Measurements from ENCODE around the gene TRPV4. TPM values are rescaled to one million over a fixed set of nuclear protein-coding genes. Genes with fewer than 3 reads are reported as not detected.
"Not testable (repeated sequence)": the region's sequence is repeated elsewhere in the genome, so short reads cannot be mapped to it uniquely, and the experiment has no call there.

Gene TRPV4
- polyA plus RNA-seq, 1 donor: 0.76 TPM

- WGBS (ENCODE audit: insufficient coverage, low lambda C conversion rate): 100% methylated on average over 1 of the region's 6 CpGs
- no peak for DNase-seq
- Histone ChIP-seq H3K27me3 (ENCODE audit: control insufficient read depth, insufficient read depth, low read length) (no peaks in the 10 kb centered on the region), H3K9me3 (ENCODE audit: control insufficient read depth, low read depth, low read length) (no peaks in the 10 kb centered on the region), H3K27ac (ENCODE audit: low read length) (peak overlapping the region; percentile 54), H3K36me3 (ENCODE audit: control insufficient read depth, insufficient read depth, low read length) (no peaks in the 10 kb centered on the region), H3K4me1 (ENCODE audit: control insufficient read depth, insufficient read depth, low read length) (peaks cover 41% of the 10 kb centered on the region), H3K4me3 (ENCODE audit: low read length) (no peak overlapping the region)
Measured at GRCh38 chr12:109875572-109876131, 42.5 kb upstream of the TRPV4 start.

GRCh38 chr12:109873653-109874052, 40.5 kb upstream of the TRPV4 start:
- no peak overlapping the region for H3K27ac ChIP-seq (ENCODE audit: low read length)
- no peaks in the 10 kb centered on the region for H3K27me3 ChIP-seq (ENCODE audit: control insufficient read depth, insufficient read depth, low read length)
- DNase-seq: no peak
- WGBS (ENCODE audit: insufficient coverage, low lambda C conversion rate): 80% methylated on average over 1 of the region's 6 CpGs
- H3K9me3 ChIP-seq (ENCODE audit: control insufficient read depth, low read depth, low read length): no peaks in the 10 kb centered on the region
- no peak overlapping the region for H3K4me3 ChIP-seq (ENCODE audit: low read length)
- peaks cover 31% of the 10 kb centered on the region for H3K4me1 ChIP-seq (ENCODE audit: control insufficient read depth, insufficient read depth, low read length)
- no peaks in the 10 kb centered on the region for H3K36me3 ChIP-seq (ENCODE audit: control insufficient read depth, insufficient read depth, low read length)

GRCh38 chr12:109871668-109872314, 38.6 kb upstream of the TRPV4 start:
- Histone ChIP-seq H3K9me3 (ENCODE audit: control insufficient read depth, low read depth, low read length) (no peaks in the 10 kb centered on the region), H3K4me3 (ENCODE audit: low read length) (no peak overlapping the region), H3K4me1 (ENCODE audit: control insufficient read depth, insufficient read depth, low read length) (peaks cover 31% of the 10 kb centered on the region), H3K27ac (ENCODE audit: low read length) (peak overlapping the region; percentile 65), H3K36me3 (ENCODE audit: control insufficient read depth, insufficient read depth, low read length) (no peaks in the 10 kb centered on the region), H3K27me3 (ENCODE audit: control insufficient read depth, insufficient read depth, low read length) (no peaks in the 10 kb centered on the region)
- DNase-seq: peak; percentile 67 to 81
- no CpG with 5 or more reads among the region's 7 CpGs for WGBS (ENCODE audit: insufficient coverage, low lambda C conversion rate)

GRCh38 chr12:109870648-109871047, 37.5 kb upstream of the TRPV4 start:
- no peaks in the 10 kb centered on the region for H3K9me3 ChIP-seq (ENCODE audit: control insufficient read depth, low read depth, low read length)
- H3K4me1 ChIP-seq (ENCODE audit: control insufficient read depth, insufficient read depth, low read length): peaks cover 26% of the 10 kb centered on the region
- no peak for DNase-seq
- H3K27me3 ChIP-seq (ENCODE audit: control insufficient read depth, insufficient read depth, low read length): no peaks in the 10 kb centered on the region
- no peaks in the 10 kb centered on the region for H3K36me3 ChIP-seq (ENCODE audit: control insufficient read depth, insufficient read depth, low read length)
- H3K27ac ChIP-seq (ENCODE audit: low read length): no peak overlapping the region
- WGBS (ENCODE audit: insufficient coverage, low lambda C conversion rate): no CpG with 5 or more reads among the region's 2 CpGs
- no peak overlapping the region for H3K4me3 ChIP-seq (ENCODE audit: low read length)

- no peaks in the 10 kb centered on the region for H3K27me3 ChIP-seq (ENCODE audit: control insufficient read depth, insufficient read depth, low read length)
- no peaks in the 10 kb centered on the region for H3K36me3 ChIP-seq (ENCODE audit: control insufficient read depth, insufficient read depth, low read length)
- H3K9me3 ChIP-seq (ENCODE audit: control insufficient read depth, low read depth, low read length): no peaks in the 10 kb centered on the region
- WGBS (ENCODE audit: insufficient coverage, low lambda C conversion rate): 100% methylated on average over 1 of the region's 9 CpGs
- peaks cover 30% of the 10 kb centered on the region for H3K4me1 ChIP-seq (ENCODE audit: control insufficient read depth, insufficient read depth, low read length)
- H3K27ac ChIP-seq (ENCODE audit: low read length): no peak overlapping the region
- no peak for DNase-seq
- no peak overlapping the region for H3K4me3 ChIP-seq (ENCODE audit: low read length)
Measured at GRCh38 chr12:109868182-109869051, 35.2 kb upstream of the TRPV4 start.

- peak overlapping the region; percentile 66 for H3K27ac ChIP-seq (ENCODE audit: low read length)
- DNase-seq: no peak
- peaks cover 39% of the 10 kb centered on the region for H3K4me1 ChIP-seq (ENCODE audit: control insufficient read depth, insufficient read depth, low read length)
- no peaks in the 10 kb centered on the region for H3K36me3 ChIP-seq (ENCODE audit: control insufficient read depth, insufficient read depth, low read length)
- no peaks in the 10 kb centered on the region for H3K9me3 ChIP-seq (ENCODE audit: control insufficient read depth, low read depth, low read length)
- no peak overlapping the region for H3K4me3 ChIP-seq (ENCODE audit: low read length)
- H3K27me3 ChIP-seq (ENCODE audit: control insufficient read depth, insufficient read depth, low read length): no peaks in the 10 kb centered on the region
- WGBS (ENCODE audit: insufficient coverage, low lambda C conversion rate): 40% methylated on average over 1 of the region's 3 CpGs
Measured at GRCh38 chr12:109864916-109865315, 31.7 kb upstream of the TRPV4 start.

GRCh38 chr12:109863847-109864712, 30.9 kb upstream of the TRPV4 start:
- Histone ChIP-seq H3K4me3 (ENCODE audit: low read length) (no peak overlapping the region), H3K36me3 (ENCODE audit: control insufficient read depth, insufficient read depth, low read length) (no peaks in the 10 kb centered on the region), H3K27me3 (ENCODE audit: control insufficient read depth, insufficient read depth, low read length) (no peaks in the 10 kb centered on the region), H3K9me3 (ENCODE audit: control insufficient read depth, low read depth, low read length) (no peaks in the 10 kb centered on the region), H3K27ac (ENCODE audit: low read length) (peak overlapping the region; percentile 66), H3K4me1 (ENCODE audit: control insufficient read depth, insufficient read depth, low read length) (peaks cover 39% of the 10 kb centered on the region)
- DNase-seq: peak; percentile 40 to 70
- no CpG with 5 or more reads among the region's 9 CpGs for WGBS (ENCODE audit: insufficient coverage, low lambda C conversion rate)

- not testable (repeated sequence) for H3K4me3 ChIP-seq (ENCODE audit: low read length); H3K9me3 ChIP-seq (ENCODE audit: control insufficient read depth, low read depth, low read length); DNase-seq; H3K27me3 ChIP-seq (ENCODE audit: control insufficient read depth, insufficient read depth, low read length)
- WGBS (ENCODE audit: insufficient coverage, low lambda C conversion rate): no CpG with 5 or more reads among the region's 9 CpGs
- Histone ChIP-seq H3K36me3 (ENCODE audit: control insufficient read depth, insufficient read depth, low read length) (peaks cover 12% of the 10 kb centered on the region), H3K4me1 (ENCODE audit: control insufficient read depth, insufficient read depth, low read length) (peaks cover 39% of the 10 kb centered on the region), H3K27ac (ENCODE audit: low read length) (peak overlapping the region; percentile 65)
Measured at GRCh38 chr12:109862491-109862890, 29.3 kb upstream of the TRPV4 start.

- WGBS (ENCODE audit: insufficient coverage, low lambda C conversion rate): no CpG with 5 or more reads among the region's 17 CpGs
- DNase-seq: peak; percentile 80 to 89
- H3K27ac ChIP-seq (ENCODE audit: low read length): peak overlapping the region; percentile 65
- no peak overlapping the region for H3K4me3 ChIP-seq (ENCODE audit: low read length)
- peaks cover 19% of the 10 kb centered on the region for H3K36me3 ChIP-seq (ENCODE audit: control insufficient read depth, insufficient read depth, low read length)
- H3K9me3 ChIP-seq (ENCODE audit: control insufficient read depth, low read depth, low read length): no peaks in the 10 kb centered on the region
- peaks cover 39% of the 10 kb centered on the region for H3K4me1 ChIP-seq (ENCODE audit: control insufficient read depth, insufficient read depth, low read length)
- H3K27me3 ChIP-seq (ENCODE audit: control insufficient read depth, insufficient read depth, low read length): no peaks in the 10 kb centered on the region
Measured at GRCh38 chr12:109861689-109862314, 28.6 kb upstream of the TRPV4 start.
